GM06990 (cell line): Measurements from ENCODE around the gene ATP2B2.

Experiments
- DNase-seq: peaks from one replicate; pipeline ENCODE4 v3.0.0-alpha.2; 2011; ENCODE audit not compliant: insufficient read length; ENCODE audit errors: extremely low read depth
- H3K27me3 ChIP-seq: replicated peaks from 2 replicates; pipeline ENCODE4 v1.6.0; 2011; ENCODE audit warnings: low read length; ENCODE audit not compliant: control insufficient read depth, insufficient read depth
- H3K36me3 ChIP-seq: 2 replicates; pipeline ENCODE4 v1.5.1; 2011; ENCODE audit warnings: low read length; ENCODE audit not compliant: control insufficient read depth, insufficient read depth
- H3K4me3 ChIP-seq: replicated peaks from 2 replicates; pipeline ENCODE4 v1.5.1; 2011; ENCODE audit warnings: low read depth, mild to moderate bottlenecking, control low read depth, low read length
- TF ChIP-seq, protein P1 (sequence below): IDR thresholded peaks from 2 replicates; pipeline ENCODE4 v1.5.1; 2011; ENCODE audit warnings: low read length, control low read depth, mild to moderate bottlenecking, inconsistent platforms; ENCODE audit not compliant: insufficient read depth, poor library complexity, severe bottlenecking

The ATP2B2 gene

DNA sequence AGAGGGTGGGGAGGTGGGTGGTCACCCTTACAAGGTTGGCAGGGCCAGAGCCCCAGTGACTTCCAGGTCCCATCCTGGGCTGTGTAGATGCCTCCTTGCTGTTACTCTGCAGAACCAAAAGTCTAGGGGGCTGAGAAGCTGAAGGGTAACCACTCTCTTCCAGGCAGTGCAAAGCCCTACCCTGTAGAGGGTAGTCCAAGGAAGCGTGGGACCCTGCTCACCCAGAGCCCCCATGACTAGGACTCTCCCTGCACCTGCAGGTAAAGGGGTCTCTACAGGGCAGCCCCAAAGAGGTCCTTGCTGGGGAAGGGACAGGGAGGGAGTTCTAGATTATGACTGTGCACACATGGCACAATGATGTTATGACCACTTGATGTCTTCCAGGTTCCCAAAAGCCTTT, 226.9 kb downstream of the ATP2B2 start:
- Histone ChIP-seq H3K36me3 (peaks cover 30% of the 10 kb centered on the region), H3K27me3 (no peaks in the 10 kb centered on the region), H3K4me3 (no peak overlapping the region)
- TF ChIP-seq, protein P1, sequence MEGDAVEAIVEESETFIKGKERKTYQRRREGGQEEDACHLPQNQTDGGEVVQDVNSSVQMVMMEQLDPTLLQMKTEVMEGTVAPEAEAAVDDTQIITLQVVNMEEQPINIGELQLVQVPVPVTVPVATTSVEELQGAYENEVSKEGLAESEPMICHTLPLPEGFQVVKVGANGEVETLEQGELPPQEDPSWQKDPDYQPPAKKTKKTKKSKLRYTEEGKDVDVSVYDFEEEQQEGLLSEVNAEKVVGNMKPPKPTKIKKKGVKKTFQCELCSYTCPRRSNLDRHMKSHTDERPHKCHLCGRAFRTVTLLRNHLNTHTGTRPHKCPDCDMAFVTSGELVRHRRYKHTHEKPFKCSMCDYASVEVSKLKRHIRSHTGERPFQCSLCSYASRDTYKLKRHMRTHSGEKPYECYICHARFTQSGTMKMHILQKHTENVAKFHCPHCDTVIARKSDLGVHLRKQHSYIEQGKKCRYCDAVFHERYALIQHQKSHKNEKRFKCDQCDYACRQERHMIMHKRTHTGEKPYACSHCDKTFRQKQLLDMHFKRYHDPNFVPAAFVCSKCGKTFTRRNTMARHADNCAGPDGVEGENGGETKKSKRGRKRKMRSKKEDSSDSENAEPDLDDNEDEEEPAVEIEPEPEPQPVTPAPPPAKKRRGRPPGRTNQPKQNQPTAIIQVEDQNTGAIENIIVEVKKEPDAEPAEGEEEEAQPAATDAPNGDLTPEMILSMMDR, result no peak
- no peak for DNase-seq

DNA sequence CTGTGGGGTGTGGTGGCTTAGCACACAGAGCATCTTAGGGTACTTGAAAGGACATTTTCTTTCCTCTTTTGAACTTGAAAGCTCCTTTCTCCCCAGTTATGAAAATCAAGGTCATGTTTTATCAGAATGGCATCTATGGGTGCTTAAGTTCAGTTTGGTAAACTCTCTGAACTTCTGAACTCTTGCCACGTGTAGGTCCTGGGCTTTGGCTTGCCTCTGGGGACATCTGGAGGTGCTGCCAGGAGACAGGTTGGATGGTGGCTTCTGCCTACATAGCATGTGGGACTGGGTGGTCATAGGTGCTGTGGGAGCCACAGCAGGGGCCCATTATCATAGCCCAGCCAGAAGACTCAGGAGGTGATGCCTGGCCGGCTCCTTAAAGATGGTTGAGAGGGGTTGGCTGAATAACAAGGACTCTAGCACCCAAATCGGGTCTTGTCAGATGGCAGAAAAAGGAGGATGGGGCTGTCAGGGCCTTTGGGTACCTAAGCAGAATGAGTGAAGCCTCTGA, 228.2 kb downstream of the ATP2B2 start:
- peaks cover 30% of the 10 kb centered on the region for H3K36me3 ChIP-seq
- TF ChIP-seq, protein P1, result no peak

DNA sequence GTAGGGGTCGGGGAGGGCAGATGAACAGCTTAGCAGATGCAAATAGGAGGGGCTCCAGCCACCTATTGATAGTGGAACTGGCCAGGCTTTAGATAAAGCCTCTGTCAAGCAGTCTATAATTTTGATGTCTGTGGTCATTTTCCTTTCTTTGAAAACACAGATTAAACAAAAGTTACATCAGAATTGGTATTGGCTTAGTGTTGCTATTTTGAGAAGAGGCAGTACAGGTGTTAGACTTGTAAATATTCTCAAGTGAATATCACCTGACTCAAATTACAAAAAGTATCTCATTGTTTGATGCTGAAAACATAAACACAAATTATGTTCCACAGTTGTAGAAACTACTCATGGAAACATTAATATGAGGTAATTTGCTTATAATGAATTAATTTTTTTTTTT, 230.8 kb downstream of the ATP2B2 start:
- H3K4me3 ChIP-seq, result no peak overlapping the region
- peaks cover 32% of the 10 kb centered on the region for H3K36me3 ChIP-seq
- H3K27me3 ChIP-seq, result no peaks in the 10 kb centered on the region
- TF ChIP-seq, protein P1, result no peak
- DNase-seq, result no peak

More for the DNA sequence above, 228.2 kb downstream of the ATP2B2 start:
- H3K27me3 ChIP-seq, result no peaks in the 10 kb centered on the region
- no peak overlapping the region for H3K4me3 ChIP-seq
- no peak for DNase-seq
